Neural cell (in vitro differentiated cells): ENCODE measurements around the gene ZHX3. TPM values are rescaled to one million over a fixed set of nuclear protein-coding genes. Genes with fewer than 3 reads are reported as not detected.

Experiments used
- H2AFZ ChIP-seq: fragments of 200-600, 300-800 bp; sonication (generic), shearing (Covaris generic); 2 replicates; pipeline ENCODE4 v1.6.0; 2014; ENCODE audit warnings: low read depth, mild to moderate bottlenecking, antibody characterized with exemption, low read length, moderate library complexity
- H3F3A ChIP-seq: fragments of 200-600 bp; shearing (Covaris generic); 2 replicates; pipeline ENCODE4 v1.6.1; 2016; ENCODE audit warnings: mild to moderate bottlenecking, moderate library complexity, mixed read lengths, antibody characterized with exemption, low read length; ENCODE audit not compliant: insufficient read depth, poor library complexity, severe bottlenecking
- H3K27ac ChIP-seq: fragments of 200-600, 300-800 bp; sonication (generic), shearing (Covaris generic); 2 replicates; pipeline ENCODE4 v1.5.1; 2014; ENCODE audit warnings: mild to moderate bottlenecking, low read length, moderate library complexity
- H3K27me3 ChIP-seq: fragments of 300-800, 200-600 bp; sonication (generic), shearing (Covaris generic); 2 replicates; pipeline ENCODE4 v1.6.0; 2014; ENCODE audit warnings: mild to moderate bottlenecking, low read depth, low read length, moderate library complexity; ENCODE audit not compliant: insufficient read depth
- H3K36me3 ChIP-seq: fragments of 300-800, 200-600 bp; sonication (generic), shearing (Covaris generic); 2 replicates; pipeline ENCODE4 v1.5.1; 2014; ENCODE audit warnings: mild to moderate bottlenecking, antibody characterized with exemption, low read length, moderate library complexity; ENCODE audit not compliant: insufficient read depth
- H3K4me2 ChIP-seq: fragments of 300-800, 200-600 bp; sonication (generic), shearing (Covaris generic); 2 replicates; pipeline ENCODE4 v1.6.0; 2014; ENCODE audit warnings: mild to moderate bottlenecking, low read length
- H3K4me3 ChIP-seq: fragments of 300-800, 200-600 bp; sonication (generic), shearing (Covaris generic); 2 replicates; pipeline ENCODE4 v1.5.1; 2014; ENCODE audit warnings: mild to moderate bottlenecking, low read length, moderate library complexity
- H3K79me2 ChIP-seq: fragments of 200-600 bp; shearing (Covaris generic); replicated peaks from 2 replicates; pipeline ENCODE4 v1.6.0; 2014; ENCODE audit warnings: mild to moderate bottlenecking, low read length, moderate library complexity; ENCODE audit not compliant: insufficient read depth
- H3K9ac ChIP-seq: fragments of 300-800, 200-600 bp; sonication (generic), shearing (Covaris generic); 2 replicates; pipeline ENCODE4 v1.6.1; 2016; ENCODE audit warnings: mild to moderate bottlenecking, low read length, mixed read lengths
- H3K9me2 ChIP-seq: fragments of 200-600 bp; shearing (Covaris generic); 2 replicates; pipeline ENCODE4 v1.6.1; 2016; ENCODE audit warnings: mild to moderate bottlenecking, low read length, mixed read lengths; ENCODE audit not compliant: insufficient read depth
- H3K9me3 ChIP-seq: fragments of 200-600, 300-800 bp; sonication (generic), shearing (Covaris generic); 2 replicates; pipeline ENCODE4 v1.6.1; 2016; ENCODE audit warnings: mild to moderate bottlenecking, mixed run types, low read length, moderate library complexity, mixed read lengths
- H4K20me1 ChIP-seq: fragments of 200-600 bp; shearing (Covaris generic); 2 replicates; pipeline ENCODE4 v1.6.1; 2016; ENCODE audit warnings: mild to moderate bottlenecking, mixed run types; ENCODE audit not compliant: insufficient read depth
- CTCF ChIP-seq: fragments of 450-650 bp; IDR thresholded peaks from 2 replicates; pipeline ENCODE4 v1.5.1; 2014; ENCODE audit warnings: antibody characterized with exemption, mild to moderate bottlenecking, moderate library complexity; ENCODE audit not compliant: poor library complexity, severe bottlenecking
- EP300 ChIP-seq: fragments of 450-650 bp; conservative IDR thresholded peaks from 2 replicates; pipeline ENCODE4 v1.6.1; 2014; ENCODE audit warnings: antibody characterized with exemption, mild to moderate bottlenecking, moderate library complexity; ENCODE audit not compliant: poor library complexity, severe bottlenecking
- EZH2 ChIP-seq: fragments of 200-600, 300-800 bp; shearing (Covaris generic), sonication (generic); IDR thresholded peaks from 2 replicates; pipeline ENCODE4 v1.6.1; 2014; ENCODE audit warnings: antibody characterized with exemption, low read length, borderline replicate concordance, mild to moderate bottlenecking; ENCODE audit not compliant: insufficient read depth, poor library complexity, severe bottlenecking
- MXI1 ChIP-seq: fragments of 450-650 bp; conservative IDR thresholded peaks from 2 replicates; pipeline ENCODE4 v1.6.1; 2014; ENCODE audit warnings: antibody characterized with exemption, mild to moderate bottlenecking; ENCODE audit not compliant: poor library complexity, severe bottlenecking
- POLR2AphosphoS5 ChIP-seq: IDR thresholded peaks from 2 replicates; pipeline ENCODE4 v1.6.1; 2012
- RAD21 ChIP-seq: fragments of 450-650 bp; conservative IDR thresholded peaks from 2 replicates; pipeline ENCODE4 v1.6.1; 2014; ENCODE audit warnings: antibody characterized with exemption, mild to moderate bottlenecking, moderate library complexity
- REST ChIP-seq: IDR thresholded peaks from 2 replicates; pipeline ENCODE4 v1.6.1; 2012; ENCODE audit warnings: borderline replicate concordance
- SMC3 ChIP-seq: fragments of 450-650 bp; conservative IDR thresholded peaks from 2 replicates; pipeline ENCODE4 v1.6.1; 2014; ENCODE audit warnings: antibody characterized with exemption, mild to moderate bottlenecking, moderate library complexity; ENCODE audit not compliant: poor library complexity
- TAF1 ChIP-seq: IDR thresholded peaks from 2 replicates; pipeline ENCODE4 v1.6.1; 2012; ENCODE audit warnings: low read depth
- polyA plus RNA-seq: library from polyadenylated mRNA; depleted of rRNA; stranded (reverse); fragments of >200 nt; gene quantifications from 2 replicates; pipeline ENCODE4 v1.2.3, GENCODE V29; 2014

The ZHX3 gene
- polyA plus RNA-seq, 1 donor from 2014 or later, result 10.3 TPM

DNA sequence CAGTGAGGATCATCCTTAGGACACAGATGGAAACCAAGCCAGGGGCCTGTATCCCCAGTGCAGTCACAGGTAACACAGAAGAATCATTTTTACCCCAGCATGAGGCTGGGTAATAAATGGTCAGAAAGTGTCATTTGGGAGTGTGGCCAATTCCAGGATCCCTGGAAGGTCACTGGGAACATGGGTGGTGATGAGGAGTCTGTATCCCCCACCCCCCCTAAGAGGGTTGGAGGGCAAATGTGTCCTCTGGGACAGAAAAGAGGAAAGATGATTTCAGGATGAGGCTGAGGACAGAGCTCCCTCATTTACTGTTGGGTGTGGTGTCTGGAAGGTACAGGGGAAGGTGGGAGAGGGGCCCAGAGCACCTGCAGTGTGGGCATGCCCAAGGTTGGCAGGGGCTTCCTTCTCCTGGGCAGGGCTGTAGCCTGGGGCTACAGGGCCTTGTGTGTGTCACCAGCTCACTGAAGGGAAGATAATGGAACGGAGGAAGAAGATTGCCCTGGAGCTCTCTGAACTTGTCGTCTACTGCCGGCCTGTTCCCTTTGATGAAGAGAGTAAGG is 145.7 kb downstream of the ZHX3 start:
- no peak overlapping the region for H3K4me2 ChIP-seq
- H3F3A ChIP-seq, result no peaks in the 10 kb centered on the region
- no peaks in the 10 kb centered on the region for H3K79me2 ChIP-seq
- H3K27me3 ChIP-seq, result no peaks in the 10 kb centered on the region
- H3K27ac ChIP-seq, result no peak overlapping the region
- no peaks in the 10 kb centered on the region for H4K20me1 ChIP-seq
- H3K36me3 ChIP-seq, result peaks cover 5% of the 10 kb centered on the region
- H3K9me2 ChIP-seq, result no peaks in the 10 kb centered on the region
- no peak overlapping the region for H3K4me3 ChIP-seq
- H3K9me3 ChIP-seq, result no peaks in the 10 kb centered on the region
- TF ChIP-seq EP300 (no peak), TAF1 (no peak), RAD21 (no peak), POLR2AphosphoS5 (no peak), EZH2 (no peak), REST (no peak), CTCF (no peak), MXI1 (no peak), SMC3 (no peak)
- no peak overlapping the region for H2AFZ ChIP-seq
- H3K9ac ChIP-seq, result no peak overlapping the region

GRCh38 chr20:41170386-41171105 is 147.0 kb downstream of the ZHX3 start:
- Histone ChIP-seq H4K20me1 (no peaks in the 10 kb centered on the region), H3K9ac (no peak overlapping the region), H3K9me2 (no peaks in the 10 kb centered on the region), H3K9me3 (no peaks in the 10 kb centered on the region), H3F3A (no peaks in the 10 kb centered on the region), H3K4me3 (no peak overlapping the region), H3K27me3 (no peaks in the 10 kb centered on the region), H3K27ac (no peak overlapping the region), H3K36me3 (peaks cover 5% of the 10 kb centered on the region), H3K79me2 (no peaks in the 10 kb centered on the region), H3K4me2 (no peak overlapping the region), H2AFZ (no peak overlapping the region)
- TF ChIP-seq RAD21 (no peak), CTCF (no peak), EZH2 (no peak), REST (no peak), TAF1 (no peak), MXI1 (no peak), POLR2AphosphoS5 (no peak), EP300 (no peak), SMC3 (no peak)
